Mesodermal cell (in vitro differentiated cells): Measurements from ENCODE around the gene RS1.

Experiments
- H3K27ac ChIP-seq: 2 replicates; pipeline ENCODE4 v1.7.0; 2013; ENCODE audit warnings: mild to moderate bottlenecking, low read depth, low read length, moderate library complexity; ENCODE audit not compliant: severe bottlenecking
- H3K36me3 ChIP-seq: 2 replicates; pipeline ENCODE4 v1.7.1; 2013; ENCODE audit warnings: mild to moderate bottlenecking, low read length, moderate library complexity; ENCODE audit not compliant: control insufficient read depth, insufficient read depth
- H3K4me1 ChIP-seq: one replicate; pipeline ENCODE4 v1.7.1; 2013; ENCODE audit warnings: mild to moderate bottlenecking, low read length; ENCODE audit not compliant: insufficient read depth, control insufficient read depth, poor library complexity, severe bottlenecking
- H3K4me3 ChIP-seq: 2 replicates; pipeline ENCODE4 v1.7.0; 2013; ENCODE audit warnings: low read length, control low read depth, mild to moderate bottlenecking; ENCODE audit not compliant: insufficient read depth, poor library complexity, severe bottlenecking; ENCODE audit errors: extremely low read depth
- H3K9me3 ChIP-seq: 2 replicates; pipeline ENCODE4 v1.7.1; 2013; ENCODE audit warnings: mild to moderate bottlenecking, low read length, moderate library complexity; ENCODE audit not compliant: control insufficient read depth
- WGBS, 2 experiments: methylation state at CpG; one replicate each; pipeline ENCODE4 v1.1.5; 2013; ENCODE audit warnings: missing lambda C conversion rate in 2 of 2; ENCODE audit not compliant: insufficient coverage in 2 of 2; 5-methylcytosine and 5-hydroxymethylcytosine counted together

Gene RS1

GRCh38 chrX:18596096-18596495 lies 75.8 kb downstream of the RS1 start:
- no CpG with 5 or more reads among the region's 4 CpGs for WGBS, 2 experiments
- no peaks in the 10 kb centered on the region for H3K36me3 ChIP-seq
- no peaks in the 10 kb centered on the region for H3K9me3 ChIP-seq
- H3K4me1 ChIP-seq: no peaks in the 10 kb centered on the region
- H3K4me3 ChIP-seq: no peak overlapping the region
- no peak overlapping the region for H3K27ac ChIP-seq

DNA sequence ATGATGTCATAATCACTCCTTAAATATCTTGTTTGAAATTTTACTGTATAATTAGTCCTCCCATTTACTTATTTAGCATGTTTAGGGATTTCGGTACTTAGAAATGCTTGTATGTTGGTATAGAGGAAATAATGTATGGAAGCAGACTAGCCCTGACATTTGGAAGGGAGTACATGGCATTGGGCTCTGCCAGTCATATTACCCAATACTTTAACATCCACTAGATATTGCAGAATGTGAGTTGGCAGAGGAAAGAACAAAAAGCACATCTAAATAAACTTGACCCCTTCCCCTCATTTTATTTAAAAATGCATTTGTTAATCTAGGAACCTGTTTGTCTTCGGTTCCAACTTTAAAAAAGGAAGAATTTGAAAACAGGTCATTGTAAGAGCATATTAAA lies 77.8 kb downstream of the RS1 start:
- H3K4me1 ChIP-seq: no peaks in the 10 kb centered on the region
- H3K27ac ChIP-seq: no peak overlapping the region
- H3K9me3 ChIP-seq: no peaks in the 10 kb centered on the region
- no peaks in the 10 kb centered on the region for H3K36me3 ChIP-seq
- no peak overlapping the region for H3K4me3 ChIP-seq
- no CpG with 5 or more reads among the region's 2 CpGs for WGBS, 2 experiments

- Histone ChIP-seq H3K4me3 (no peak overlapping the region), H3K27ac (no peak overlapping the region), H3K4me1 (no peaks in the 10 kb centered on the region), H3K9me3 (no peaks in the 10 kb centered on the region), H3K36me3 (peaks cover 2% of the 10 kb centered on the region)
- no CpG with 5 or more reads among the region's 2 CpGs for WGBS, 2 experiments
Observed at GRCh38 chrX:18591834-18592233, 80.1 kb downstream of the RS1 start.
